ENCODE measurements around the gene PAX4.

Gene PAX4

GRCh38 chr7:127609297-127609696 lies 8.6 kb downstream of the PAX4 start:
- no peaks in the 10 kb centered on the region for H3K9me3 Mint-ChIP-seq
- H3K36me3 Mint-ChIP-seq (ENCODE audit: low read depth): no peaks in the 10 kb centered on the region
- ATAC-seq (no peak), DNase-seq (no peak)
- H3K27me3 Mint-ChIP-seq: peaks cover 17% of the 10 kb centered on the region
- no peaks in the 10 kb centered on the region for H3K4me1 Mint-ChIP-seq
- no peak overlapping the region for H3K27ac Mint-ChIP-seq
- no peak overlapping the region for H3K4me3 Mint-ChIP-seq

- Mint-ChIP-seq H3K36me3 (ENCODE audit: low read depth) (no peaks in the 10 kb centered on the region), H3K27ac (no peak overlapping the region), H3K4me1 (no peaks in the 10 kb centered on the region), H3K4me3 (no peak overlapping the region), H3K27me3 (peaks cover 13% of the 10 kb centered on the region), H3K9me3 (no peaks in the 10 kb centered on the region)
- no peak for DNase-seq
- no peak for ATAC-seq
Measured at GRCh38 chr7:127608446-127608845, 9.5 kb downstream of the PAX4 start.

- H3K27ac Mint-ChIP-seq: no peak overlapping the region
- H3K36me3 Mint-ChIP-seq (ENCODE audit: low read depth): peaks cover 2% of the 10 kb centered on the region
- DNase-seq: no peak
- H3K9me3 Mint-ChIP-seq: no peaks in the 10 kb centered on the region
- no peaks in the 10 kb centered on the region for H3K27me3 Mint-ChIP-seq
- H3K4me3 Mint-ChIP-seq: no peak overlapping the region
- ATAC-seq: no peak
- H3K4me1 Mint-ChIP-seq: no peaks in the 10 kb centered on the region
Measured at GRCh38 chr7:127600885-127601284, 17.1 kb downstream of the PAX4 start.

GRCh38 chr7:127598318-127598717 lies 19.6 kb downstream of the PAX4 start:
- Mint-ChIP-seq H3K9me3 (no peaks in the 10 kb centered on the region), H3K4me1 (no peaks in the 10 kb centered on the region), H3K27ac (no peak overlapping the region), H3K36me3 (ENCODE audit: low read depth) (peaks cover 2% of the 10 kb centered on the region), H3K4me3 (no peak overlapping the region), H3K27me3 (no peaks in the 10 kb centered on the region)
- DNase-seq (no peak), ATAC-seq (no peak)

GRCh38 chr7:127595737-127596136 lies 22.2 kb downstream of the PAX4 start:
- H3K4me1 Mint-ChIP-seq: peaks cover 6% of the 10 kb centered on the region
- H3K27me3 Mint-ChIP-seq: no peaks in the 10 kb centered on the region
- peaks cover 10% of the 10 kb centered on the region for H3K36me3 Mint-ChIP-seq (ENCODE audit: low read depth)
- no peak overlapping the region for H3K27ac Mint-ChIP-seq
- DNase-seq: no peak
- no peaks in the 10 kb centered on the region for H3K9me3 Mint-ChIP-seq
- no peak for ATAC-seq
- no peak overlapping the region for H3K4me3 Mint-ChIP-seq

- H3K27me3 Mint-ChIP-seq: no peaks in the 10 kb centered on the region
- no peak overlapping the region for H3K27ac Mint-ChIP-seq
- ATAC-seq (no peak), DNase-seq (no peak)
- H3K4me3 Mint-ChIP-seq: no peak overlapping the region
- peaks cover 11% of the 10 kb centered on the region for H3K4me1 Mint-ChIP-seq
- H3K36me3 Mint-ChIP-seq (ENCODE audit: low read depth): peaks cover 14% of the 10 kb centered on the region
- no peaks in the 10 kb centered on the region for H3K9me3 Mint-ChIP-seq
Measured at GRCh38 chr7:127594490-127594889, 23.5 kb downstream of the PAX4 start.

GRCh38 chr7:127592550-127592949 lies 25.4 kb downstream of the PAX4 start:
- peaks cover 14% of the 10 kb centered on the region for H3K36me3 Mint-ChIP-seq (ENCODE audit: low read depth)
- no peak overlapping the region for H3K27ac Mint-ChIP-seq
- DNase-seq (no peak), ATAC-seq (no peak)
- H3K27me3 Mint-ChIP-seq: no peaks in the 10 kb centered on the region
- no peak overlapping the region for H3K4me3 Mint-ChIP-seq
- H3K4me1 Mint-ChIP-seq: peaks cover 18% of the 10 kb centered on the region
- no peaks in the 10 kb centered on the region for H3K9me3 Mint-ChIP-seq

- H3K27ac Mint-ChIP-seq: no peak overlapping the region
- H3K36me3 Mint-ChIP-seq (ENCODE audit: low read depth): peaks cover 14% of the 10 kb centered on the region
- no peaks in the 10 kb centered on the region for H3K9me3 Mint-ChIP-seq
- DNase-seq (no peak), ATAC-seq (no peak)
- H3K4me1 Mint-ChIP-seq: peaks cover 21% of the 10 kb centered on the region
- no peak overlapping the region for H3K4me3 Mint-ChIP-seq
- no peaks in the 10 kb centered on the region for H3K27me3 Mint-ChIP-seq
Measured at GRCh38 chr7:127591591-127591990, 26.4 kb downstream of the PAX4 start.

- H3K9me3 Mint-ChIP-seq: no peaks in the 10 kb centered on the region
- no peak overlapping the region for H3K4me3 Mint-ChIP-seq
- H3K27me3 Mint-ChIP-seq: no peaks in the 10 kb centered on the region
- H3K4me1 Mint-ChIP-seq: peaks cover 26% of the 10 kb centered on the region
- peaks cover 14% of the 10 kb centered on the region for H3K36me3 Mint-ChIP-seq (ENCODE audit: low read depth)
- H3K27ac Mint-ChIP-seq: no peak overlapping the region
- DNase-seq (no peak), ATAC-seq (no peak)
Measured at GRCh38 chr7:127591189-127591588, 26.8 kb downstream of the PAX4 start.

- peaks cover 33% of the 10 kb centered on the region for H3K4me1 Mint-ChIP-seq
Measured at GRCh38 chr7:127589896-127590295, 28.0 kb downstream of the PAX4 start.

GRCh38 chr7:127588697-127589482 lies 29.1 kb downstream of the PAX4 start:
- DNase-seq: peak; percentile 38
- ATAC-seq: peak; percentile 11
- H3K4me3 Mint-ChIP-seq: peak overlapping the region; percentile 97

More at GRCh38 chr7:127589896-127590295, 28.0 kb downstream of the PAX4 start:
- no peak for DNase-seq
- Mint-ChIP-seq H3K27ac (peak overlapping the region; percentile 56), H3K36me3 (ENCODE audit: low read depth) (peaks cover 14% of the 10 kb centered on the region), H3K9me3 (no peaks in the 10 kb centered on the region), H3K4me3 (peak overlapping the region; percentile 97), H3K27me3 (no peaks in the 10 kb centered on the region)
- ATAC-seq: no peak

GRCh38 chr7:127588019-127588696 lies 29.8 kb downstream of the PAX4 start, which contains the start of gene ARF5:
ARF5 (plus strand) TSS chr7:127588411; CDS start chr7:127588499, 88 bp downstream.
- DNase-seq: peak; percentile 91
- Mint-ChIP-seq H3K36me3 (ENCODE audit: low read depth) (peaks cover 20% of the 10 kb centered on the region), H3K4me1 (peaks cover 48% of the 10 kb centered on the region), H3K9me3 (no peaks in the 10 kb centered on the region), H3K4me3 (peak within 1 kb of the TSS; percentile 97), H3K27ac (peak within 1 kb of the TSS; percentile 93), H3K27me3 (no peaks in the 10 kb centered on the region)
- ATAC-seq: peak; percentile 77

More at GRCh38 chr7:127588697-127589482, 29.1 kb downstream of the PAX4 start:
- no peaks in the 10 kb centered on the region for H3K27me3 Mint-ChIP-seq
- H3K36me3 Mint-ChIP-seq (ENCODE audit: low read depth): peaks cover 15% of the 10 kb centered on the region
- H3K27ac Mint-ChIP-seq: peak overlapping the region; percentile 93
- H3K9me3 Mint-ChIP-seq: no peaks in the 10 kb centered on the region
- peaks cover 41% of the 10 kb centered on the region for H3K4me1 Mint-ChIP-seq

- peaks cover 53% of the 10 kb centered on the region for H3K4me1 Mint-ChIP-seq
- H3K27ac Mint-ChIP-seq: no peak overlapping the region
- peaks cover 25% of the 10 kb centered on the region for H3K36me3 Mint-ChIP-seq (ENCODE audit: low read depth)
- DNase-seq: peak; percentile 3
- no peaks in the 10 kb centered on the region for H3K9me3 Mint-ChIP-seq
- H3K27me3 Mint-ChIP-seq: no peaks in the 10 kb centered on the region
- H3K4me3 Mint-ChIP-seq: peak overlapping the region; percentile 97
- ATAC-seq: no peak
Measured at GRCh38 chr7:127587663-127588018, 30.3 kb downstream of the PAX4 start.

GRCh38 chr7:127586346-127586745 lies 31.6 kb downstream of the PAX4 start:
- Mint-ChIP-seq H3K4me1 (peaks cover 61% of the 10 kb centered on the region), H3K27ac (no peak overlapping the region), H3K4me3 (peak overlapping the region; percentile 87), H3K36me3 (ENCODE audit: low read depth) (peaks cover 19% of the 10 kb centered on the region), H3K27me3 (no peaks in the 10 kb centered on the region), H3K9me3 (no peaks in the 10 kb centered on the region)
- DNase-seq (no peak), ATAC-seq (no peak)

Data from activated naive CD8-positive, alpha-beta T cell treated with anti-CD3 and anti-CD28 coated beads, Interleukin-2, amount 50 U/mL, for 24 hours (primary cell).